HepG2 (cell line): ENCODE measurements around the gene ZNF607. TPM values are rescaled to one million over a fixed set of nuclear protein-coding genes. Genes with fewer than 3 reads are reported as not detected.

Experiments used
- ARHGAP35 ChIP-seq: sonication (generic); formaldehyde crosslinking; IDR thresholded peaks from 2 replicates; pipeline ENCODE4 v1.9.0; 2022; ENCODE audit warnings: mild to moderate bottlenecking, inconsistent platforms, moderate library complexity, missing genetic modification reagents, borderline replicate concordance
- CCDC6 ChIP-seq: sonication (generic); formaldehyde crosslinking; IDR thresholded peaks from 2 replicates; pipeline ENCODE4 v1.8.1; 2022; ENCODE audit warnings: mild to moderate bottlenecking, missing genetic modification reagents, moderate library complexity
- CHD4 ChIP-seq: fragments of 200-600 bp; sonication (generic); IDR thresholded peaks from 2 replicates; pipeline ENCODE4 v1.7.0; 2017; ENCODE audit warnings: mild to moderate bottlenecking, low read length, borderline replicate concordance
- FOXP1 ChIP-seq, 2 experiments: fragments of 450-650 bp in 1 of 2; IDR thresholded peaks; 2 replicates each; pipeline ENCODE4 v1.6.1; 2017 to 2018; ENCODE audit warnings: antibody characterized with exemption in 1 of 2
- KDM2A ChIP-seq: sonication (generic); formaldehyde crosslinking; IDR thresholded peaks from 2 replicates; pipeline ENCODE4 v1.4.0; 2020; ENCODE audit warnings: low read depth, missing genetic modification reagents, borderline replicate concordance
- KDM5B ChIP-seq: sonication (generic); formaldehyde crosslinking; IDR thresholded peaks from 2 replicates; pipeline ENCODE4 v1.4.0; 2020; ENCODE audit warnings: missing genetic modification reagents, mild to moderate bottlenecking, borderline replicate concordance
- MBD4 ChIP-seq: IDR thresholded peaks from 2 replicates; pipeline ENCODE4 v1.6.1; 2012; ENCODE audit warnings: low read length, inconsistent platforms, borderline replicate concordance
- MED1 ChIP-seq: sonication (generic); formaldehyde crosslinking; IDR thresholded peaks from 2 replicates; pipeline ENCODE4 v1.4.0; 2020; ENCODE audit warnings: missing genetic modification reagents
- RBFOX2 ChIP-seq: fragments of 200-400 bp; formaldehyde crosslinking; IDR thresholded peaks from 2 replicates; pipeline ENCODE4 v1.6.1; 2017; ENCODE audit warnings: low read depth, mild to moderate bottlenecking, low read length
- SMAD9 ChIP-seq: sonication (generic); formaldehyde crosslinking; IDR thresholded peaks from 2 replicates; pipeline ENCODE4 v1.5.1; 2020; ENCODE audit warnings: mild to moderate bottlenecking, missing genetic modification reagents
- SNAPC2 ChIP-seq: sonication (generic); formaldehyde crosslinking; IDR thresholded peaks from 2 replicates; pipeline ENCODE4 v1.8.1; 2022; ENCODE audit warnings: mild to moderate bottlenecking, missing genetic modification reagents
- TOE1 ChIP-seq: sonication (generic); formaldehyde crosslinking; IDR thresholded peaks from 2 replicates; pipeline ENCODE4 v1.4.0; 2020; ENCODE audit warnings: mild to moderate bottlenecking, missing genetic modification reagents
- ZBTB7B ChIP-seq: sonication (generic); formaldehyde crosslinking; IDR thresholded peaks from 2 replicates; pipeline ENCODE4 v1.4.0; 2020; ENCODE audit warnings: missing genetic modification reagents
- ZEB1 ChIP-seq: IDR thresholded peaks from 2 replicates; pipeline ENCODE4 v1.6.1; 2012; ENCODE audit warnings: mild to moderate bottlenecking, low read depth, inconsistent platforms; ENCODE audit not compliant: insufficient replicate concordance
- ZNF34 ChIP-seq: sonication (generic); formaldehyde crosslinking; IDR thresholded peaks from 2 replicates; pipeline ENCODE4 v1.4.0; 2020; ENCODE audit warnings: mild to moderate bottlenecking, missing genetic modification reagents, borderline replicate concordance
- ZNF510 ChIP-seq: sonication (generic); formaldehyde crosslinking; IDR thresholded peaks from 2 replicates; pipeline ENCODE4 v1.4.0; 2020; ENCODE audit warnings: low read depth, mild to moderate bottlenecking, missing genetic modification reagents
- ZNF572 ChIP-seq: sonication (generic); formaldehyde crosslinking; IDR thresholded peaks from 2 replicates; pipeline ENCODE4 v1.5.1; 2020; ENCODE audit warnings: mild to moderate bottlenecking, missing genetic modification reagents
- ZNF607 ChIP-seq: sonication (generic); formaldehyde crosslinking; IDR thresholded peaks from 2 replicates; pipeline ENCODE4 v1.5.1; 2020; ENCODE audit warnings: missing genetic modification reagents, mild to moderate bottlenecking, borderline replicate concordance
- ZNF616 ChIP-seq: sonication (generic); formaldehyde crosslinking; IDR thresholded peaks from 2 replicates; pipeline ENCODE4 v1.5.0; 2020; ENCODE audit warnings: low read depth, mild to moderate bottlenecking, missing genetic modification reagents
- ZNF674 ChIP-seq: sonication (generic); formaldehyde crosslinking; IDR thresholded peaks from 2 replicates; pipeline ENCODE4 v1.5.0; 2020; ENCODE audit warnings: low read depth, mild to moderate bottlenecking, missing genetic modification reagents
- ZNF703 ChIP-seq: sonication (generic); formaldehyde crosslinking; IDR thresholded peaks from 2 replicates; pipeline ENCODE4 v1.5.1; 2020; ENCODE audit warnings: missing genetic modification reagents, mild to moderate bottlenecking, moderate library complexity, borderline replicate concordance
- ZNF816 ChIP-seq: sonication (generic); formaldehyde crosslinking; IDR thresholded peaks from 2 replicates; pipeline ENCODE4 v1.8.0; 2022; ENCODE audit warnings: missing genetic modification reagents, mild to moderate bottlenecking, borderline replicate concordance
- ZNF891 ChIP-seq: sonication (generic); formaldehyde crosslinking; IDR thresholded peaks from 2 replicates; pipeline ENCODE4 v1.5.0; 2020; ENCODE audit warnings: mild to moderate bottlenecking, missing genetic modification reagents
- ZSCAN21 ChIP-seq: sonication (generic); formaldehyde crosslinking; IDR thresholded peaks from 2 replicates; pipeline ENCODE4 v1.8.0; 2022; ENCODE audit warnings: mild to moderate bottlenecking, missing genetic modification reagents, moderate library complexity, borderline replicate concordance
- ZSCAN29 ChIP-seq: sonication (generic); formaldehyde crosslinking; conservative IDR thresholded peaks from 2 replicates; pipeline ENCODE4 v1.4.0; 2020; ENCODE audit warnings: mild to moderate bottlenecking, missing genetic modification reagents
- polyA plus RNA-seq, 8 experiments: library from polyadenylated mRNA; depleted of rRNA in 3 of 8; stranded (reverse) in 7 of 8; unstranded in 1 of 8; fragments of >200 nt; fragmentation: Illumina TruSeq in 4 of 8; extraction: Trizol in 4 of 8; gene quantifications; 2 replicates each; pipeline versions ENCODE4 v1.2.1 to v1.2.3, GENCODE V29; 2011 to 2016; ENCODE audit warnings: low read depth in 4 of 8, missing spikeins in 1 of 8, mixed read lengths in 1 of 8; ENCODE audit not compliant: insufficient read depth in 1 of 8
- total RNA-seq, 5 experiments: library from RNA; depleted of rRNA; stranded (reverse); fragments of >200 nt; fragmentation: Illumina TruSeq; extraction: Trizol; gene quantifications; 2 replicates each; pipeline ENCODE4 v1.2.3, GENCODE V29; 2016; ENCODE audit warnings: low read depth in 1 of 5
- TF ChIP-seq, protein P1 (sequence below): sonication (generic); formaldehyde crosslinking; IDR thresholded peaks from 2 replicates; pipeline ENCODE4 v1.5.1; 2020; ENCODE audit warnings: missing genetic modification reagents, mild to moderate bottlenecking, borderline replicate concordance
- TF ChIP-seq, protein P2 (sequence below): sonication (generic); formaldehyde crosslinking; IDR thresholded peaks from 2 replicates; pipeline ENCODE4 v1.5.0; 2020; ENCODE audit warnings: missing genetic modification reagents, mild to moderate bottlenecking, borderline replicate concordance
- TF ChIP-seq, protein P3 (sequence below): fragments of 450-650 bp; IDR thresholded peaks from 2 replicates; pipeline ENCODE4 v1.6.1; 2017

The ZNF607 gene
- total and polyA plus RNA-seq, 2 of the 13 experiments (the other 11 are each of a cell fraction or from before 2014, with no cell fraction given), result 3.8 to 8.3 TPM

DNA sequence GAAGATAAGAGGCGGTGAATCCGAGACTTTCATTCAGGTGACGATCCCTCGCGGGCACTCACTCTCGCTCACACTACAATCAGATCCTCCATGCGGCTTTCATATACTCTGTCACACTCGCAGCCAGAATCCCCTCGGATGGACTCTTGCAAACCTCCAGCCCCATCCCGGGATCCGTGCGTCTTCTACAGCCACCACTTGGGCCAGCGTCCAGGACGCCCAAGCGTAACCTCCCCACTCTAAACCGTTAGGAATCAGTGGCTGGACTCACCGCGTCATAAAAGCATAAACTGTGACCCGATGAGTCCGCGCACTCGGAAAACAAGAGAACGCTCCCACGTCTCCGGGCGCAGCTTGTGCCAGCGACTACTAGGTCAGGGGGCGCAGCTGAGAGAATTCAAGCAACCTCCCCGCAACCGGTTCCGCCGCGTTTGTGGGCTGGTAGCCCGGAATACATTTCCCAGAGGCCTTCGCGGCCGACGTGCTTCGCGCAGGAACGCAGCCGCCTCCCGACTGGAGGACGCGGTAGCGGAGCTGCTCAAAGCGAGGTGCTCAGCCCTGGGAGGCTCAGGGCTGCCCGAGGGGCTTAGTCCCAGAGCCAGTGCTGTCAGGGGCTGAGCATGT is 27.6 kb downstream of the ZNF607 start (continued):
- TF ChIP-seq ZNF816, result no peak
- TF ChIP-seq ZBTB7B, result peak; percentile 59; the same call in 1 of the 2 replicates
- TF ChIP-seq SNAPC2, result 0 out of 2 replicates have a peak, but pooled peaks have one; percentile 51
- TF ChIP-seq, protein P1, sequence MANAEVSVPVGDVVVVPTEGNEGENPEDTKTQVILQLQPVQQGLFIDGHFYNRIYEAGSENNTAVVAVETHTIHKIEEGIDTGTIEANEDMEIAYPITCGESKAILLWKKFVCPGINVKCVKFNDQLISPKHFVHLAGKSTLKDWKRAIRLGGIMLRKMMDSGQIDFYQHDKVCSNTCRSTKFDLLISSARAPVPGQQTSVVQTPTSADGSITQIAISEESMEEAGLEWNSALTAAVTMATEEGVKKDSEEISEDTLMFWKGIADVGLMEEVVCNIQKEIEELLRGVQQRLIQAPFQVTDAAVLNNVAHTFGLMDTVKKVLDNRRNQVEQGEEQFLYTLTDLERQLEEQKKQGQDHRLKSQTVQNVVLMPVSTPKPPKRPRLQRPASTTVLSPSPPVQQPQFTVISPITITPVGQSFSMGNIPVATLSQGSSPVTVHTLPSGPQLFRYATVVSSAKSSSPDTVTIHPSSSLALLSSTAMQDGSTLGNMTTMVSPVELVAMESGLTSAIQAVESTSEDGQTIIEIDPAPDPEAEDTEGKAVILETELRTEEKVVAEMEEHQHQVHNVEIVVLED (CRISPR knock-in tag), result peak; percentile 98
- peak; percentile 46; the same call in 1 of the 2 replicates for TF ChIP-seq ARHGAP35 (CRISPR knock-in tag)
- no peak for TF ChIP-seq CHD4
- TF ChIP-seq, protein P2, sequence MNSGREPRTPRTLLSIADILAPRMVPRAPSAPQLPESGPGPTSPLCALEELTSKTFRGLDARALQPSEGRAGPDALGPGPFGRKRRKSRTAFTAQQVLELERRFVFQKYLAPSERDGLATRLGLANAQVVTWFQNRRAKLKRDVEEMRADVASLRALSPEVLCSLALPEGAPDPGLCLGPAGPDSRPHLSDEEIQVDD (CRISPR knock-in tag), result no peak
- no peak for TF ChIP-seq TOE1 (CRISPR knock-in tag)
- no peak for TF ChIP-seq ZNF703
- TF ChIP-seq MED1 (CRISPR knock-in tag), result peak; percentile 77
- TF ChIP-seq KDM2A (CRISPR knock-in tag), result peak; percentile 97
- TF ChIP-seq CCDC6 (CRISPR knock-in tag), result peak; percentile 63; the same call in 1 of the 2 replicates
- no peak for TF ChIP-seq MBD4
- TF ChIP-seq ZNF674, result no peak
- peak; percentile 80; the same call in 1 of the 2 replicates for TF ChIP-seq ZNF572
- TF ChIP-seq ZNF616, result 0 out of 2 replicates have a peak, but pooled peaks have one; percentile 33
- peak; percentile 85 for TF ChIP-seq RBFOX2
- no peak for TF ChIP-seq ZNF510
- TF ChIP-seq FOXP1 (IDR thresholded peaks at IDR 0.05), result no peak
- no peak; the same call in none of the 2 replicates for TF ChIP-seq FOXP1 (CRISPR knock-in tag; IDR thresholded peaks at IDR 0.05)
- TF ChIP-seq ZNF891 (CRISPR knock-in tag), result peak; percentile 97
- no peak for TF ChIP-seq ZSCAN29 (CRISPR knock-in tag)
- 0 out of 2 replicates have a peak, but pooled peaks have one; percentile 26 for TF ChIP-seq SMAD9 (CRISPR knock-in tag)
- peak; percentile 44; the same call in 1 of the 2 replicates for TF ChIP-seq KDM5B
- no peak for TF ChIP-seq ZNF34 (CRISPR knock-in tag)
- TF ChIP-seq ZEB1, result no peak
- TF ChIP-seq, protein P3, sequence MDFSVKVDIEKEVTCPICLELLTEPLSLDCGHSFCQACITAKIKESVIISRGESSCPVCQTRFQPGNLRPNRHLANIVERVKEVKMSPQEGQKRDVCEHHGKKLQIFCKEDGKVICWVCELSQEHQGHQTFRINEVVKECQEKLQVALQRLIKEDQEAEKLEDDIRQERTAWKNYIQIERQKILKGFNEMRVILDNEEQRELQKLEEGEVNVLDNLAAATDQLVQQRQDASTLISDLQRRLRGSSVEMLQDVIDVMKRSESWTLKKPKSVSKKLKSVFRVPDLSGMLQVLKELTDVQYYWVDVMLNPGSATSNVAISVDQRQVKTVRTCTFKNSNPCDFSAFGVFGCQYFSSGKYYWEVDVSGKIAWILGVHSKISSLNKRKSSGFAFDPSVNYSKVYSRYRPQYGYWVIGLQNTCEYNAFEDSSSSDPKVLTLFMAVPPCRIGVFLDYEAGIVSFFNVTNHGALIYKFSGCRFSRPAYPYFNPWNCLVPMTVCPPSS, result no peak
- TF ChIP-seq ZSCAN21 (CRISPR knock-in tag), result peak; percentile 63; the same call in 1 of the 2 replicates
- TF ChIP-seq ZNF607 (CRISPR knock-in tag), result 0 out of 2 replicates have a peak, but pooled peaks have one; percentile 68
